Breast epithelium (tissue), 4 donors: ENCODE results near the gene MCM3AP. TPM values are rescaled to one million over a fixed set of nuclear protein-coding genes. Genes with fewer than 3 reads are reported as not detected.

Experiments used
- DNase-seq, 2 donors: peaks; one replicate each; pipeline ENCODE4 v3.0.0-alpha.2; 2019; ENCODE audit warnings: low spot score in 2 of 2
- H3K27ac ChIP-seq, 2 donors: fragments of 200-600 bp; sonication (generic) in 1 of 2; one replicate each; pipeline ENCODE4 v1.5.1; 2016 to 2019; ENCODE audit warnings: mild to moderate bottlenecking in 1 of 2
- H3K27me3 ChIP-seq, 2 donors: fragments of 200-600 bp; sonication (generic) in 1 of 2; one replicate each; pipeline versions ENCODE4 v1.5.1 to v1.6.0; 2017 to 2019; ENCODE audit warnings: control low read depth in 1 of 2, mild to moderate bottlenecking in 1 of 2
- H3K36me3 ChIP-seq: fragments of 200-600 bp; one replicate; pipeline ENCODE4 v1.5.1; 2019
- H3K4me1 ChIP-seq, 2 donors: fragments of 200-600 bp; sonication (generic); one replicate each; pipeline ENCODE4 v1.5.1; 2016 to 2019; ENCODE audit warnings: control low read depth in 1 of 2
- H3K4me3 ChIP-seq, 3 donors: fragments of 200-600 bp; sonication (generic); 1 replicate in 2 of 3; 2 replicates in 1 of 3; pipeline ENCODE4 v1.5.1; 2016 to 2019; ENCODE audit warnings: mild to moderate bottlenecking in 3 of 3, moderate library complexity in 2 of 3
- H3K9me3 ChIP-seq, 2 donors: fragments of 200-600 bp; sonication (generic) in 1 of 2; one replicate each; pipeline ENCODE4 v1.5.1; 2016 to 2019; ENCODE audit warnings: control low read depth in 1 of 2
- POLR2A ChIP-seq: fragments of 450-650 bp; IDR thresholded peaks from one replicate; pipeline ENCODE4 v1.6.1; 2016; ENCODE audit warnings: antibody characterized with exemption, mild to moderate bottlenecking, moderate library complexity
- POLR2AphosphoS5 ChIP-seq, 3 donors: sonication (generic); formaldehyde crosslinking; IDR thresholded peaks; one replicate each; pipeline ENCODE4 v1.6.1; 2017; ENCODE audit warnings: antibody characterized with exemption in 3 of 3
- intact Hi-C: fragments of 100-400 bp; cut with DNase I; formaldehyde crosslinking; loops from one replicate; pipeline ENCODE4 v1.15.1; 2023; ENCODE audit warnings: low total_unique reads
- total RNA-seq, 3 donors: library from RNA; depleted of rRNA; stranded (reverse); fragments of >200 nt; gene quantifications; one replicate each; pipeline ENCODE4 v1.1.0, GENCODE V29; 2016
- TF ChIP-seq, protein P1 (sequence below), 3 donors: fragments of 450-650 bp; IDR thresholded peaks; one replicate each; pipeline ENCODE4 v1.5.1; 2016 to 2017; ENCODE audit warnings: antibody characterized with exemption in 3 of 3, mild to moderate bottlenecking in 3 of 3, moderate library complexity in 3 of 3

MCM3AP gene
- total RNA-seq, 3 donors from 2014 or later: 91.5 to 100.0 (median 99.2) TPM

GRCh38 chr21:46190491-46191131 is 94.8 kb downstream of the MCM3AP start:
- H3K4me1 ChIP-seq: peaks cover 13 to 17% of the 10 kb centered on the region in 2 donors
- intact Hi-C loops: no loop called here
- H3K27ac ChIP-seq: peak overlapping the region; percentile 87 to 92
- H3K9me3 ChIP-seq: no peaks in the 10 kb centered on the region
- DNase-seq: peak; percentile 16 to 38
- TF ChIP-seq, protein P1, sequence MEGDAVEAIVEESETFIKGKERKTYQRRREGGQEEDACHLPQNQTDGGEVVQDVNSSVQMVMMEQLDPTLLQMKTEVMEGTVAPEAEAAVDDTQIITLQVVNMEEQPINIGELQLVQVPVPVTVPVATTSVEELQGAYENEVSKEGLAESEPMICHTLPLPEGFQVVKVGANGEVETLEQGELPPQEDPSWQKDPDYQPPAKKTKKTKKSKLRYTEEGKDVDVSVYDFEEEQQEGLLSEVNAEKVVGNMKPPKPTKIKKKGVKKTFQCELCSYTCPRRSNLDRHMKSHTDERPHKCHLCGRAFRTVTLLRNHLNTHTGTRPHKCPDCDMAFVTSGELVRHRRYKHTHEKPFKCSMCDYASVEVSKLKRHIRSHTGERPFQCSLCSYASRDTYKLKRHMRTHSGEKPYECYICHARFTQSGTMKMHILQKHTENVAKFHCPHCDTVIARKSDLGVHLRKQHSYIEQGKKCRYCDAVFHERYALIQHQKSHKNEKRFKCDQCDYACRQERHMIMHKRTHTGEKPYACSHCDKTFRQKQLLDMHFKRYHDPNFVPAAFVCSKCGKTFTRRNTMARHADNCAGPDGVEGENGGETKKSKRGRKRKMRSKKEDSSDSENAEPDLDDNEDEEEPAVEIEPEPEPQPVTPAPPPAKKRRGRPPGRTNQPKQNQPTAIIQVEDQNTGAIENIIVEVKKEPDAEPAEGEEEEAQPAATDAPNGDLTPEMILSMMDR (IDR thresholded peaks at IDR 0.05): no peak
- TF ChIP-seq POLR2A: no peak
- TF ChIP-seq POLR2AphosphoS5 (IDR thresholded peaks at IDR 0.05): no peak
- H3K36me3 ChIP-seq: no peaks in the 10 kb centered on the region
- no peaks in the 10 kb centered on the region for H3K27me3 ChIP-seq
- no peak overlapping the region for H3K4me3 ChIP-seq

- H3K4me1 ChIP-seq: peaks cover 13 to 17% of the 10 kb centered on the region in 2 donors
- TF ChIP-seq POLR2AphosphoS5 (IDR thresholded peaks at IDR 0.05) (no peak), POLR2A (no peak)
- TF ChIP-seq, protein P1 (IDR thresholded peaks at IDR 0.05): no peak
- peak; percentile 16 to 49 for DNase-seq
- intact Hi-C loops: no loop called here
- no peak overlapping the region for H3K4me3 ChIP-seq
- H3K27ac ChIP-seq: peak overlapping the region; percentile 87 to 92
- no peaks in the 10 kb centered on the region for H3K36me3 ChIP-seq
- no peaks in the 10 kb centered on the region for H3K27me3 ChIP-seq
- H3K9me3 ChIP-seq: no peaks in the 10 kb centered on the region
Observed at GRCh38 chr21:46189959-46190490, 95.4 kb downstream of the MCM3AP start.

DNA sequence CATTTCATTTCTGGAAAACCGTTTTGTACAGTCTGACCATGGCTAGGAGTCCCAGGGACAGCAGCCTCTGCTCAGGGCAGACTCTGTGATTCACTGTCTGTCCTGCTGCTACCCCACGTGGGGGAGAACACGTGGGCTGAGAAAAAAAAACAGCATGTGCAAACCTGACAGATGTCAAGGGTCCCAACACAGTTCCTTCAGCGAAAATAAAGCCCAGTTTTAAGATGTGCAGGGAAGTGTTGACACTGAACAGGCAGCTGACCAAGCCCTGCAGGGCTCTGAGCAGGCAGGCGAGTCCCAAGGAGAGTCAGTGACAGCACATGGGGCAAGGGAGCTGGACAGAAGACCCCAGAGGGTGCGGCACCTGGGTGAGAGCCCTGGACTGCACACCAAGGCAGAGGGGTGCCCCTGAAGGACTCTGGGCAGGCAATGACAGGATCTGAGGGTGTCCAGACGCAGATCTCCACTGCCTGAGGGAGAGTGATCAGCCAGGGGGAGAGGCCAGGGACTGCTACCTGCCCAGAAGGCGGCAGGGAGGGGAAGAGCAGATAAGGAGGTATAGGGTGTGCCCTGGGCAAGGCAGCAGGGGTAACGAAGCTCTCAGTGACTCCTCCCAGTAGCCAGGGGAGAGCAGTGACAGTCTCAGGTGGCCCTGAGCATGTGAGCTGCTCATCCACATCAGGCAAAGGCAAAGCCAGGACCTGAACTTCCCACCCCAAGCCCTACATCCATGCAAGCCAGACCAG is 96.0 kb downstream of the MCM3AP start:
- TF ChIP-seq, protein P1 (IDR thresholded peaks at IDR 0.05): no peak
- TF ChIP-seq POLR2AphosphoS5 (IDR thresholded peaks at IDR 0.05) (no peak), POLR2A (no peak)
- peak overlapping the region; percentile 87 to 92 for H3K27ac ChIP-seq
- intact Hi-C loops: no loop called here
- no peaks in the 10 kb centered on the region for H3K9me3 ChIP-seq
- no peaks in the 10 kb centered on the region for H3K27me3 ChIP-seq
- H3K4me3 ChIP-seq: no peak overlapping the region
- H3K36me3 ChIP-seq: no peaks in the 10 kb centered on the region
- peaks cover 13 to 17% of the 10 kb centered on the region in 2 donors for H3K4me1 ChIP-seq
- peak; percentile 19 to 50 for DNase-seq

GRCh38 chr21:46188226-46189212 is 96.9 kb downstream of the MCM3AP start:
- H3K4me3 ChIP-seq: no peak overlapping the region
- no peaks in the 10 kb centered on the region for H3K36me3 ChIP-seq
- H3K4me1 ChIP-seq: peaks cover 13 to 17% of the 10 kb centered on the region in 2 donors
- peak; percentile 74 to 88 for DNase-seq
- intact Hi-C loops: no loop called here
- H3K9me3 ChIP-seq: no peaks in the 10 kb centered on the region
- peak overlapping the region; percentile 87 to 92 for H3K27ac ChIP-seq
- H3K27me3 ChIP-seq: no peaks in the 10 kb centered on the region
- TF ChIP-seq, protein P1 (IDR thresholded peaks at IDR 0.05): no peak
- TF ChIP-seq POLR2AphosphoS5 (IDR thresholded peaks at IDR 0.05): peak; percentile 42 to 62 (median 60)
